WTC11 (cell line): ENCODE measurements around the gene INTS7. TPM values are rescaled to one million over a fixed set of nuclear protein-coding genes. Genes with fewer than 3 reads are reported as not detected.

Source experiments
- ATAC-seq: fragments of 200-7000 bp; cut with Tn5 transposase; 2 replicates; pipeline ENCODE4 v1.10.0; 2021; ENCODE audit warnings: mild to moderate bottlenecking, moderate library complexity
- CTCF ChIA-PET: fragments of 300-600 bp; sonication (Branson Sonifier 250); formaldehyde crosslinking; loops from one replicate; lab custom pipeline; 2021; ENCODE audit warnings: antibody characterized with exemption; lab: Charles Lee
- POLR2A ChIA-PET: fragments of 350-600 bp; sonication (Branson Sonifier 250); formaldehyde crosslinking; loops from one replicate; lab custom pipeline; 2021; ENCODE audit warnings: antibody characterized with exemption; lab: Charles Lee
- DNase-seq: peaks from one replicate; pipeline ENCODE4 v3.0.0; 2021; ENCODE audit warnings: low spot score
- H3K27ac Mint-ChIP-seq: 2 replicates; pipeline ENCODE4 v1.8.0; 2021; ENCODE audit warnings: mixed read lengths
- H3K27me3 Mint-ChIP-seq: 2 replicates; pipeline ENCODE4 v1.8.0; 2021; ENCODE audit warnings: low read depth, mild to moderate bottlenecking, moderate library complexity, mixed read lengths
- H3K36me3 Mint-ChIP-seq: 2 replicates; pipeline ENCODE4 v1.8.0; 2021; ENCODE audit warnings: mixed read lengths
- H3K4me1 Mint-ChIP-seq: 2 replicates; pipeline ENCODE4 v1.8.0; 2022; ENCODE audit warnings: mixed read lengths
- H3K4me3 Mint-ChIP-seq: 2 replicates; pipeline ENCODE4 v1.8.0; 2021; ENCODE audit warnings: mild to moderate bottlenecking, moderate library complexity, mixed read lengths
- H3K9me3 Mint-ChIP-seq: 2 replicates; pipeline ENCODE4 v1.8.0; 2021; ENCODE audit warnings: mixed read lengths
- CREM ChIP-seq: sonication (generic); formaldehyde crosslinking; IDR thresholded peaks from 2 replicates; pipeline ENCODE4 v1.8.1; 2022; ENCODE audit warnings: mild to moderate bottlenecking, missing genetic modification reagents, moderate library complexity
- IRF2 ChIP-seq: sonication (generic); formaldehyde crosslinking; IDR thresholded peaks from 2 replicates; pipeline ENCODE4 v1.8.0; 2022; ENCODE audit warnings: low read depth, missing genetic modification reagents, borderline replicate concordance
- KAT7 ChIP-seq: sonication (generic); formaldehyde crosslinking; IDR thresholded peaks from 2 replicates; pipeline ENCODE4 v1.8.1; 2023; ENCODE audit warnings: missing genetic modification reagents, mild to moderate bottlenecking, borderline replicate concordance
- NR2C2 ChIP-seq: sonication (generic); formaldehyde crosslinking; IDR thresholded peaks from 2 replicates; pipeline ENCODE4 v1.8.0; 2022; ENCODE audit warnings: mild to moderate bottlenecking, missing genetic modification reagents
- SOX15 ChIP-seq: fragments of 250-450 bp; sonication (Bioruptor Pico); IDR thresholded peaks from 2 replicates; pipeline ENCODE4 v1.9.0; 2021; ENCODE audit warnings: mild to moderate bottlenecking
- TP53 ChIP-seq: sonication (generic); formaldehyde crosslinking; IDR thresholded peaks from 2 replicates; pipeline ENCODE4 v1.8.1; 2023; ENCODE audit warnings: mild to moderate bottlenecking, missing genetic modification reagents
- ZNF138 ChIP-seq: sonication (generic); formaldehyde crosslinking; conservative IDR thresholded peaks from 2 replicates; pipeline ENCODE4 v1.8.1; 2022; ENCODE audit warnings: mild to moderate bottlenecking, moderate library complexity, missing genetic modification reagents
- ZNF263 ChIP-seq: sonication (generic); formaldehyde crosslinking; IDR thresholded peaks from 2 replicates; pipeline ENCODE4 v1.8.1; 2022; ENCODE audit warnings: low read depth, mild to moderate bottlenecking, moderate library complexity, missing genetic modification reagents
- total RNA-seq: library from RNA; stranded (reverse); gene quantifications from 3 replicates; pipeline ENCODE4 v1.2.3, GENCODE V29; 2021
- TF ChIP-seq, protein P1 (sequence below): sonication (generic); formaldehyde crosslinking; IDR thresholded peaks from 2 replicates; pipeline ENCODE4 v1.8.1; 2023; ENCODE audit warnings: mild to moderate bottlenecking, missing genetic modification reagents
- TF ChIP-seq, protein P2 (sequence below): sonication (generic); formaldehyde crosslinking; IDR thresholded peaks from 2 replicates; pipeline ENCODE4 v1.8.1; 2022; ENCODE audit warnings: mild to moderate bottlenecking, moderate library complexity, missing genetic modification reagents
- TF ChIP-seq, protein P3 (sequence below): fragments of 250-450 bp; sonication (Bioruptor Pico); IDR thresholded peaks from 2 replicates; pipeline ENCODE4 v1.9.0; 2021; ENCODE audit warnings: mild to moderate bottlenecking
- TF ChIP-seq, protein P4 (sequence below): sonication (generic); formaldehyde crosslinking; IDR thresholded peaks from 2 replicates; pipeline ENCODE4 v1.8.1; 2023; ENCODE audit warnings: mild to moderate bottlenecking, moderate library complexity, missing genetic modification reagents
- TF ChIP-seq, protein P5 (sequence below): sonication (generic); formaldehyde crosslinking; IDR thresholded peaks from 2 replicates; pipeline ENCODE4 v1.8.0; 2022; ENCODE audit warnings: mild to moderate bottlenecking, missing genetic modification reagents
- TF ChIP-seq, protein P6 (sequence below): sonication (generic); formaldehyde crosslinking; IDR thresholded peaks from 2 replicates; pipeline ENCODE4 v1.8.0; 2023; ENCODE audit warnings: missing genetic modification reagents
- TF ChIP-seq, protein P7 (sequence below): sonication (generic); formaldehyde crosslinking; IDR thresholded peaks from 2 replicates; pipeline ENCODE4 v1.8.0; 2022; ENCODE audit warnings: missing genetic modification reagents
- TF ChIP-seq, protein P8 (sequence below): sonication (generic); formaldehyde crosslinking; IDR thresholded peaks from 2 replicates; pipeline ENCODE4 v1.8.1; 2023; ENCODE audit warnings: mild to moderate bottlenecking, missing genetic modification reagents, moderate library complexity

INTS7 gene
- total RNA-seq, 1 experiment from 2014 or later: 17.2 TPM

DNA sequence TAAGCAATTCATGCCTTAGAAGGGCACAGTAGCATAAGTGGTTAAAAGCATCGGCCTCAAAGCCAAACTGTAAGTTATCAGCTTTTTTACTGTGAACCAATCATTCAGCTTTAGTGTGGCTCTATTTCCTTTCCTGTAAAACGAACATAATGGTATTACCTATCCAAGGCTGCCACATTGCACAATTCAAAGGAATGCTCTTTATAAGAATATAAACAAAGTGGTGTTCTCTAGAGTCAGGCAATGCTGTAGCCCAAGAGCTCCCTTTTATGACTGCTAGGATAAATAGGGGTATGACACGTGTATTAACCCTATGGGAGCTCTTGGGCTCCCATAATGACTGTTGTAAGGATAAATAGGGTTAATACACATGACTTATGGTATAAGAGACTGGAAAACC, 25.4 kb downstream of the INTS7 start:
- ChIA-PET POLR2A (no interaction called here), CTCF (interaction anchor here (1.4 kb wide), 1 partner anchor 25 kb away, joined by 11 read pairs; the partner anchor contains the start of genes DTL and INTS7)
- no peaks in the 10 kb centered on the region for H3K4me1 Mint-ChIP-seq
- H3K27ac Mint-ChIP-seq: no peak overlapping the region
- H3K4me3 Mint-ChIP-seq: no peak overlapping the region
- TF ChIP-seq SOX15 (CRISPR knock-in tag) (no peak), NR2C2 (CRISPR knock-in tag) (no peak)
- TF ChIP-seq, protein P1, sequence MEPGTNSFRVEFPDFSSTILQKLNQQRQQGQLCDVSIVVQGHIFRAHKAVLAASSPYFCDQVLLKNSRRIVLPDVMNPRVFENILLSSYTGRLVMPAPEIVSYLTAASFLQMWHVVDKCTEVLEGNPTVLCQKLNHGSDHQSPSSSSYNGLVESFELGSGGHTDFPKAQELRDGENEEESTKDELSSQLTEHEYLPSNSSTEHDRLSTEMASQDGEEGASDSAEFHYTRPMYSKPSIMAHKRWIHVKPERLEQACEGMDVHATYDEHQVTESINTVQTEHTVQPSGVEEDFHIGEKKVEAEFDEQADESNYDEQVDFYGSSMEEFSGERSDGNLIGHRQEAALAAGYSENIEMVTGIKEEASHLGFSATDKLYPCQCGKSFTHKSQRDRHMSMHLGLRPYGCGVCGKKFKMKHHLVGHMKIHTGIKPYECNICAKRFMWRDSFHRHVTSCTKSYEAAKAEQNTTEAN (CRISPR knock-in tag): no peak
- H3K27me3 Mint-ChIP-seq: no peaks in the 10 kb centered on the region
- peaks cover 14% of the 10 kb centered on the region for H3K36me3 Mint-ChIP-seq
- no peaks in the 10 kb centered on the region for H3K9me3 Mint-ChIP-seq
- ATAC-seq: no peak
- no peak for DNase-seq

DNA sequence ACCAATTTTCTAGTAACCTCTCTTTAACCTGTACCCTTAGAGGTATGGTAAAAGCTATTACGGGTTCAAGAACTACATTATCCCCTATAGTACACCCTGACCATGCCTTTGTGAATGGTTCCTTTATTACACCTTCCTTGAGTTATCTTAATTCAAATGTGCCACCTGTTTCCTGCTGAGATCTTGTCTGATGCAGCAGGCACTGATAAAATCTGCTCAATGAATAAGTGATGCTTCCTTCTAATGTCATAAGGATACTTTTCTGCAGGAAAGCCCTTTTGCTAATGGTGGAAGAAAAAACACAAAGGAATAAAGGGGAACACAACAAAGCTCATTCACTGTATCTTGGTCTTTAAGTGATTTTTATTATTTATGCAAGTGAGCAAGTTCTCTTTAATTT, 25.8 kb downstream of the INTS7 start:
- ATAC-seq (no peak), DNase-seq (no peak)
- H3K4me1 Mint-ChIP-seq: no peaks in the 10 kb centered on the region
- ChIA-PET CTCF (interaction anchor here (1.4 kb wide), 1 partner anchor 26 kb away, joined by 11 read pairs; the partner anchor contains the start of genes DTL and INTS7), POLR2A (no interaction called here)
- H3K27me3 Mint-ChIP-seq: no peaks in the 10 kb centered on the region
- TF ChIP-seq KAT7 (CRISPR knock-in tag) (no peak), ZNF263 (CRISPR knock-in tag) (no peak), IRF2 (CRISPR knock-in tag) (no peak), CREM (no peak), TP53 (CRISPR knock-in tag) (no peak), ZNF138 (CRISPR knock-in tag) (no peak)
- TF ChIP-seq, protein P2, sequence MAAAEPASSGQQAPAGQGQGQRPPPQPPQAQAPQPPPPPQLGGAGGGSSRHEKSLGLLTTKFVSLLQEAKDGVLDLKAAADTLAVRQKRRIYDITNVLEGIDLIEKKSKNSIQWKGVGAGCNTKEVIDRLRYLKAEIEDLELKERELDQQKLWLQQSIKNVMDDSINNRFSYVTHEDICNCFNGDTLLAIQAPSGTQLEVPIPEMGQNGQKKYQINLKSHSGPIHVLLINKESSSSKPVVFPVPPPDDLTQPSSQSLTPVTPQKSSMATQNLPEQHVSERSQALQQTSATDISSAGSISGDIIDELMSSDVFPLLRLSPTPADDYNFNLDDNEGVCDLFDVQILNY (CRISPR knock-in tag): no peak
- TF ChIP-seq, protein P3, sequence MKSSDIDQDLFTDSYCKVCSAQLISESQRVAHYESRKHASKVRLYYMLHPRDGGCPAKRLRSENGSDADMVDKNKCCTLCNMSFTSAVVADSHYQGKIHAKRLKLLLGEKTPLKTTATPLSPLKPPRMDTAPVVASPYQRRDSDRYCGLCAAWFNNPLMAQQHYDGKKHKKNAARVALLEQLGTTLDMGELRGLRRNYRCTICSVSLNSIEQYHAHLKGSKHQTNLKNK (CRISPR knock-in tag): no peak
- TF ChIP-seq, protein P4, sequence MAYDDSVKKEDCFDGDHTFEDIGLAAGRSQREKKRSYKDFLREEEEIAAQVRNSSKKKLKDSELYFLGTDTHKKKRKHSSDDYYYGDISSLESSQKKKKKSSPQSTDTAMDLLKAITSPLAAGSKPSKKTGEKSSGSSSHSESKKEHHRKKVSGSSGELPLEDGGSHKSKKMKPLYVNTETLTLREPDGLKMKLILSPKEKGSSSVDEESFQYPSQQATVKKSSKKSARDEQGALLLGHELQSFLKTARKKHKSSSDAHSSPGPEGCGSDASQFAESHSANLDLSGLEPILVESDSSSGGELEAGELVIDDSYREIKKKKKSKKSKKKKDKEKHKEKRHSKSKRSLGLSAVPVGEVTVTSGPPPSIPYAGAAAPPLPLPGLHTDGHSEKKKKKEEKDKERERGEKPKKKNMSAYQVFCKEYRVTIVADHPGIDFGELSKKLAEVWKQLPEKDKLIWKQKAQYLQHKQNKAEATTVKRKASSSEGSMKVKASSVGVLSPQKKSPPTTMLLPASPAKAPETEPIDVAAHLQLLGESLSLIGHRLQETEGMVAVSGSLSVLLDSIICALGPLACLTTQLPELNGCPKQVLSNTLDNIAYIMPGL (CRISPR knock-in tag): no peak
- TF ChIP-seq, protein P5, sequence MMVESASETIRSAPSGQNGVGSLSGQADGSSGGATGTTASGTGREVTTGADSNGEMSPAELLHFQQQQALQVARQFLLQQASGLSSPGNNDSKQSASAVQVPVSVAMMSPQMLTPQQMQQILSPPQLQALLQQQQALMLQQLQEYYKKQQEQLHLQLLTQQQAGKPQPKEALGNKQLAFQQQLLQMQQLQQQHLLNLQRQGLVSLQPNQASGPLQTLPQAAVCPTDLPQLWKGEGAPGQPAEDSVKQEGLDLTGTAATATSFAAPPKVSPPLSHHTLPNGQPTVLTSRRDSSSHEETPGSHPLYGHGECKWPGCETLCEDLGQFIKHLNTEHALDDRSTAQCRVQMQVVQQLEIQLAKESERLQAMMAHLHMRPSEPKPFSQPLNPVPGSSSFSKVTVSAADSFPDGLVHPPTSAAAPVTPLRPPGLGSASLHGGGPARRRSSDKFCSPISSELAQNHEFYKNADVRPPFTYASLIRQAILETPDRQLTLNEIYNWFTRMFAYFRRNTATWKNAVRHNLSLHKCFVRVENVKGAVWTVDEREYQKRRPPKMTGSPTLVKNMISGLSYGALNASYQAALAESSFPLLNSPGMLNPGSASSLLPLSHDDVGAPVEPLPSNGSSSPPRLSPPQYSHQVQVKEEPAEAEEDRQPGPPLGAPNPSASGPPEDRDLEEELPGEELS (CRISPR knock-in tag): no peak
- TF ChIP-seq, protein P6, sequence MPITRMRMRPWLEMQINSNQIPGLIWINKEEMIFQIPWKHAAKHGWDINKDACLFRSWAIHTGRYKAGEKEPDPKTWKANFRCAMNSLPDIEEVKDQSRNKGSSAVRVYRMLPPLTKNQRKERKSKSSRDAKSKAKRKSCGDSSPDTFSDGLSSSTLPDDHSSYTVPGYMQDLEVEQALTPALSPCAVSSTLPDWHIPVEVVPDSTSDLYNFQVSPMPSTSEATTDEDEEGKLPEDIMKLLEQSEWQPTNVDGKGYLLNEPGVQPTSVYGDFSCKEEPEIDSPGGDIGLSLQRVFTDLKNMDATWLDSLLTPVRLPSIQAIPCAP (CRISPR knock-in tag): no peak
- TF ChIP-seq, protein P7, sequence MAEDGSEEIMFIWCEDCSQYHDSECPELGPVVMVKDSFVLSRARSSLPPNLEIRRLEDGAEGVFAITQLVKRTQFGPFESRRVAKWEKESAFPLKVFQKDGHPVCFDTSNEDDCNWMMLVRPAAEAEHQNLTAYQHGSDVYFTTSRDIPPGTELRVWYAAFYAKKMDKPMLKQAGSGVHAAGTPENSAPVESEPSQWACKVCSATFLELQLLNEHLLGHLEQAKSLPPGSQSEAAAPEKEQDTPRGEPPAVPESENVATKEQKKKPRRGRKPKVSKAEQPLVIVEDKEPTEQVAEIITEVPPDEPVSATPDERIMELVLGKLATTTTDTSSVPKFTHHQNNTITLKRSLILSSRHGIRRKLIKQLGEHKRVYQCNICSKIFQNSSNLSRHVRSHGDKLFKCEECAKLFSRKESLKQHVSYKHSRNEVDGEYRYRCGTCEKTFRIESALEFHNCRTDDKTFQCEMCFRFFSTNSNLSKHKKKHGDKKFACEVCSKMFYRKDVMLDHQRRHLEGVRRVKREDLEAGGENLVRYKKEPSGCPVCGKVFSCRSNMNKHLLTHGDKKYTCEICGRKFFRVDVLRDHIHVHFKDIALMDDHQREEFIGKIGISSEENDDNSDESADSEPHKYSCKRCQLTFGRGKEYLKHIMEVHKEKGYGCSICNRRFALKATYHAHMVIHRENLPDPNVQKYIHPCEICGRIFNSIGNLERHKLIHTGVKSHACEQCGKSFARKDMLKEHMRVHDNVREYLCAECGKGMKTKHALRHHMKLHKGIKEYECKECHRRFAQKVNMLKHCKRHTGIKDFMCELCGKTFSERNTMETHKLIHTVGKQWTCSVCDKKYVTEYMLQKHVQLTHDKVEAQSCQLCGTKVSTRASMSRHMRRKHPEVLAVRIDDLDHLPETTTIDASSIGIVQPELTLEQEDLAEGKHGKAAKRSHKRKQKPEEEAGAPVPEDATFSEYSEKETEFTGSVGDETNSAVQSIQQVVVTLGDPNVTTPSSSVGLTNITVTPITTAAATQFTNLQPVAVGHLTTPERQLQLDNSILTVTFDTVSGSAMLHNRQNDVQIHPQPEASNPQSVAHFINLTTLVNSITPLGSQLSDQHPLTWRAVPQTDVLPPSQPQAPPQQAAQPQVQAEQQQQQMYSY (CRISPR knock-in tag): no peak
- TF ChIP-seq, protein P8, sequence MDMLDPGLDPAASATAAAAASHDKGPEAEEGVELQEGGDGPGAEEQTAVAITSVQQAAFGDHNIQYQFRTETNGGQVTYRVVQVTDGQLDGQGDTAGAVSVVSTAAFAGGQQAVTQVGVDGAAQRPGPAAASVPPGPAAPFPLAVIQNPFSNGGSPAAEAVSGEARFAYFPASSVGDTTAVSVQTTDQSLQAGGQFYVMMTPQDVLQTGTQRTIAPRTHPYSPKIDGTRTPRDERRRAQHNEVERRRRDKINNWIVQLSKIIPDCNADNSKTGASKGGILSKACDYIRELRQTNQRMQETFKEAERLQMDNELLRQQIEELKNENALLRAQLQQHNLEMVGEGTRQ: no peak
- no peak overlapping the region for H3K27ac Mint-ChIP-seq
- no peak overlapping the region for H3K4me3 Mint-ChIP-seq
- no peaks in the 10 kb centered on the region for H3K9me3 Mint-ChIP-seq
- peaks cover 15% of the 10 kb centered on the region for H3K36me3 Mint-ChIP-seq
